HUDEP-2 (cell line): ENCODE measurements around the gene A2ML1.
"Not testable (repeated sequence)": the region's sequence is repeated elsewhere in the genome, so short reads cannot be mapped to it uniquely, and the experiment has no call there.

Experiments used
- DNase-seq, 76 experiments: peaks; one replicate each; lab custom pipeline; 2025; ENCODE audit not compliant: unreplicated experiment in 76 of 76; lab: John Stamatoyannopoulos, UW

Gene A2ML1

GRCh38 chr12:8847435-8847834 lies 25.0 kb downstream of the A2ML1 start:
- DNase-seq = no peak

GRCh38 chr12:8849876-8850275 lies 27.5 kb downstream of the A2ML1 start:
- DNase-seq = no peak

DNA sequence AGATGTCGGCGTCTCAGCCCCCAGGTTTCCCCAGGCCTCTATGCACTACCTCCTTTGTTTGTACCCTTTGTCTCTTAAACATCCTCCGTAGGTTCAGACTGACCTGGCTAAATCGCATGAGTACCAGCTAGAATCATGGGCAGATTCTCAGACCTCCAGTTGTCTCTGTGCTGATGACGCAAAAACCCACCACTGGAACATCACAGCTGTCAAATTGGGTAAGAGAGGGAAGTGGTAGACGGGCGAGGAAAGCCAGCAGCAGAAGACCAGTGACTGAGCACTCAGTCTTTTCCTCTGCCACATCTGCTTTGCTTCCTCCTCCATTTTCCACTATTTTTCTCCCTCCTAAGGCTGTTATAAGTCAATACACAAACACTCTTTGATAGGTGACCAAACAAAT lies 29.7 kb downstream of the A2ML1 start:
- DNase-seq = no peak

DNA sequence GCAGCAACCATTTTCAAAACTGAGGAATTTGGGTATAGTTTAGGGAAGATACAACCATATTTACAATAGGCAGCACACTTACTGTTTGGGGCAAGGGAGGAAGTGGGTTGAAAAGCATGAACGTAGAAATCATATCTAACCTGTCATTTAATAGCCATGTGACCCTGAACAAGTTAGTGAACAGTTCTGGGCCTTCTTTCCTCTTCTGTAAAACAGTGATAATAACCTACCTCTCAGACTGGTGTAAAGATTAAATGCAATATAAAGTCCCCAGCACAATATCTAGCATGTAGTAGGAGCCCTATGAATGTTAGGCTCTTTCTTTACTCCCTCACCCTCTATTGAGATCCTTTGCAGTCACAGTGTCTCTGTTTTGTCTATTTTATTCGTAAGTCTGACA lies 33.5 kb downstream of the A2ML1 start:
- DNase-seq = peak in 7 of 76 experiments; percentile 3 to 25 (median 13)

DNA sequence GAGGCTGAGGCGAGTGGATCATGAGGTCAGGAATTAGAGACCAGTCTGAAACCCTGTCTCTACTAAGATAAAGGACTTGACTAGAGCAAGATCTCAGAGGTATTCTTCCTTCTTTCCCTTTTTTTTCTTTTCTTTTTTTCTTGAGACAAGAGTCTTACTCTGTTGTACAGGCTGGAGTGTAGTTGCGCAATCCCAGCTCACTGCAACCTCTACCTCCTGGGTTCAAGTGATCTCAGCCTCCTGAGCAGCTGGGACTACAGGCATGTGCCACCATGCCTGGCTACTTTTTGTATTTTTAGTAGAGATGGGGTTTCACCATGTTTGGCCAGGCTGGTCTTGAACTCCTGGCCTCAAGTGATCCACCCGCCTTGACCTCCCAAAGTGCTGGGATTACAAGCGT lies 37.0 kb downstream of the A2ML1 start:
- not testable (repeated sequence) for DNase-seq

GRCh38 chr12:8860165-8860961 lies 37.9 kb downstream of the A2ML1 start:
- peak in 37 of 76 experiments; percentile 3 to 51 (median 19) for DNase-seq

GRCh38 chr12:8866429-8866828 lies 44.0 kb downstream of the A2ML1 start:
- no peak for DNase-seq

- DNase-seq = no peak
Observed at GRCh38 chr12:8867009-8867408, 44.6 kb downstream of the A2ML1 start.

DNA sequence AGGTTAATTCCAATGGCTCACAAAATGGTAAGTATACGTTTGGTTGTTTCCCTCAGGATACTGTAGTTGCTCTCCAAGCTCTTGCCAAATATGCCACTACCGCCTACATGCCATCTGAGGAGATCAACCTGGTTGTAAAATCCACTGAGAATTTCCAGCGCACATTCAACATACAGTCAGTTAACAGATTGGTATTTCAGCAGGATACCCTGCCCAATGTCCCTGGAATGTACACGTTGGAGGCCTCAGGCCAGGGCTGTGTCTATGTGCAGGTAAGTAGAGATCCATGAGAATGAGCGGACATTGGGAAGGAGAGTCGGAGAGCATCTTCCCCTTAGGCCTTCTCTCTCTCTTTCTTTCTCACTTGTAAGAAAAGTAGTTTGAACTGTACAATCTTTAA lies 45.4 kb downstream of the A2ML1 start:
- DNase-seq = no peak

- peak in 1 of 76 experiments; percentile 14 for DNase-seq
Observed at GRCh38 chr12:8870586-8870985, 48.2 kb downstream of the A2ML1 start.

GRCh38 chr12:8871068-8871467 lies 48.6 kb downstream of the A2ML1 start:
- no peak for DNase-seq

GRCh38 chr12:8876887-8877286 lies 54.5 kb downstream of the A2ML1 start:
- no peak for DNase-seq

GRCh38 chr12:8886502-8887284 lies 64.3 kb downstream of the A2ML1 start:
- DNase-seq = peak in 75 of 76 experiments; percentile 12 to 91 (median 77)

GRCh38 chr12:8887285-8887715 lies 64.9 kb downstream of the A2ML1 start:
- DNase-seq = peak in 54 of 76 experiments; percentile 2 to 81 (median 37)

DNA sequence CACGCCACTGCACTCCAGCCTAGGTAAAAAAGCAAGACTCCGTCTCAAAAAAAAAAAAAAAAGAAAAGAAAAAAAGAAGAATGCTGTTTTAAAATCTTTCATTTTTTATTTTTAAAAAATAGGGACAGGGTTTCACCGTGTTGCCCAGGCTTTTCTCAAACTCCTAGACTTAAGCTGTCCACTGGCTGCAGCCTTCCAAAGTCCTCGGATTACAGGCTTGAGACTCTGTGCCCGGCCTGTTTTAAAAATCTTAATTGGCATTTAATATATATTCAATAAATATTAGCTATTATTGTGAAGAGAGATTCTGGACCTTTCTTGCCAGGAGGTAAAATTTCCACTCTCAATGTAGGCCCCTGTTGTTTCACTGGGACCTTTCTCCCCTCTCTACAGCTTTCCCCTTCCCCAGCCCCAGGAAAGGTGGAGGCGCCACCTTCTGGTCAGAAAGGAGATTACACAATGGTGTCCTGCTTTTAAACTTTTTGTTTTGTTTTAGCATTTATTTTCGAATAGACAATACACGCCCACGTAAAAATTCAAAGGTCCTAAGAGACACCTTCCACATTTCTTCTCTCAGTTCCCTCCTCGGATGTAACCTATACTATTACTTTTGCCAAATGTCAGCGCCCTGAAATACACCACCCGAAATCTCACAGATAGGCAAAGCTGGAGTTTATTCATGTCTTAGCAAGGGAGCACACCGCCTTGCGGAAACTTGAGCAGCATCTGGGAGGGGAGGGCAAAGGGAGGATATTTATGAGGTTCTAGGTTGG lies 68.1 kb downstream of the A2ML1 start:
- DNase-seq = peak in 64 of 76 experiments; percentile 4 to 81 (median 47)

- DNase-seq = no peak
Observed at GRCh38 chr12:8891976-8892375, 69.6 kb downstream of the A2ML1 start.

GRCh38 chr12:8894378-8894777 lies 72.0 kb downstream of the A2ML1 start:
- DNase-seq = no peak

DNA sequence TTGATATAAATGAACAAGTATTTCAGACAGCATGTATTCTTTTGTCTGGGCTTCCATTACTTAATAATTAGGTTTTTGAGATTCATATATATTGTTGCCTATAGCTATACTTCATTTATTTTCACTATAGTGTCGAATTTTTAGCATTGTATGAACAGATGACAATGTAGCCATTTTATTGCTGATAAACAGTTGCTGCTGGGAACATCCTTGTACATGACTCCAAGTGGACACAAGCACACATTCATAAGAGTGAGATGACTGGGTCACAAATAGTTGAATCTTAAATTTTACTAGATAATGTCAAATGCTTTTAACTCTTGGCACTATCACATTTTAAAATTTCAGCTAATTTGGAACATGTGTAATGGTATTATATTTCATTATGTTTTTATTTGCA lies 72.6 kb downstream of the A2ML1 start:
- DNase-seq = no peak

GRCh38 chr12:8897081-8897480 lies 74.7 kb downstream of the A2ML1 start:
- DNase-seq = no peak

- no peak for DNase-seq
Observed at GRCh38 chr12:8899830-8900229, 77.4 kb downstream of the A2ML1 start.

DNA sequence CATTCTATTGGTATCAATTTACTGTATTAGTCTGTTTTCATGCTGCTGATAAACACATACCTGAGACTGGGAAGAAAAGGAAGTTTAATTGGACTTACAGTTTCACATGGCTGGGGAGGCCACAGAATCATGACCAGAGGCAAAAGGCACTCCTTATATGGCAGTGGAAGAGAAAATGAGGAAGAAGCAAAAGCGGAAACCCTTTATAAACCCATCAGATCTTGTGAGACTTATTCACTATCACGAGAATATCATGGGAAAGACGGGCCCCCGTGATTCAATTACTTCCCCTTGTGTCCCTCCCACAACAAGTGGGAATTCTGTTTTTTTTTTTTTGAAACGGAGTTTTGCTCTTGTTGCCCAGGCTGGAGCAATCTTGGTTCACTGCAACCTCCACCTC lies 80.3 kb downstream of the A2ML1 start:
- DNase-seq = not testable (repeated sequence)
